ENCODE data around the gene RBMXL2. TPM values are rescaled to one million over a fixed set of nuclear protein-coding genes. Genes with fewer than 3 reads are reported as not detected.

RBMXL2 gene
- polyA plus RNA-seq, 1 of the 3 experiments (the other 2 are of a cell fraction): not detected

GRCh38 chr11:7046474-7047175 is 42.2 kb upstream of the RBMXL2 start:
- H3F3A ChIP-seq (replicated peaks; ENCODE audit: insufficient read depth): no peaks in the 10 kb centered on the region
- H3K27me3 ChIP-seq (ENCODE audit: insufficient read depth): no peaks in the 10 kb centered on the region; the same call in 1 of the 2 replicates
- no peak for TF ChIP-seq MAX (IDR thresholded peaks at IDR 0.05; ENCODE audit: low read depth)
- ChIA-PET CTCF (interaction anchor here (0.5 to 1.2 kb wide), 2 partner anchors 22 to 84 kb away, joined by 3 read pairs; no protein-coding TSS in a partner anchor), POLR2A (no interaction called here)
- H3K36me3 ChIP-seq (replicated peaks in 1 of 2; ENCODE audit: control insufficient read depth in 1 of 2, insufficient read depth in 2 of 2, low read length in 1 of 2): no peaks in the 10 kb centered on the region
- no peaks in the 10 kb centered on the region for H4K20me1 ChIP-seq (ENCODE audit: insufficient read depth)
- H3K27ac ChIP-seq (ENCODE audit: low read depth in 2 of 2, low read length in 1 of 2): no peak overlapping the region
- H3K4me1 ChIP-seq (ENCODE audit: control insufficient read depth in 1 of 2, insufficient read depth in 2 of 2, low read depth in 1 of 2, low read length in 1 of 2): no peaks in the 10 kb centered on the region
- H3K9ac ChIP-seq: no peak overlapping the region
- H3K4me3 ChIP-seq (ENCODE audit: low read depth in 2 of 2, low read length in 1 of 2): no peak overlapping the region
- no peak overlapping the region for H3K4me2 ChIP-seq
- no peaks in the 10 kb centered on the region for H3K9me3 ChIP-seq
- no peak overlapping the region for H2AFZ ChIP-seq (ENCODE audit: low read depth)
- H3K9me2 ChIP-seq: no peaks in the 10 kb centered on the region
- DNase-seq: no peak
- H3K79me2 ChIP-seq (ENCODE audit: insufficient read depth): no peaks in the 10 kb centered on the region
- WGBS (ENCODE audit: low lambda C conversion rate): 12% methylated on average over 3 of the region's 3 CpGs

- 28% methylated on average over 1 of the region's 1 CpG for WGBS (ENCODE audit: low lambda C conversion rate)
- CTCF ChIA-PET: interaction anchor here (0.9 kb wide), 1 partner anchor 238 kb away, joined by 4 read pairs; no protein-coding TSS in a partner anchor
- no peaks in the 10 kb centered on the region for H3K9me3 ChIP-seq
Measured at GRCh38 chr11:7050191-7050590, 38.6 kb upstream of the RBMXL2 start.

GRCh38 chr11:7056828-7057513 is 31.8 kb upstream of the RBMXL2 start:
- H3K9me2 ChIP-seq: no peaks in the 10 kb centered on the region
- no peaks in the 10 kb centered on the region for H3K27me3 ChIP-seq (ENCODE audit: insufficient read depth)
- no peak overlapping the region for H3K4me2 ChIP-seq
- H3K79me2 ChIP-seq (ENCODE audit: insufficient read depth): no peaks in the 10 kb centered on the region
- no peaks in the 10 kb centered on the region for H4K20me1 ChIP-seq (ENCODE audit: insufficient read depth)
- no peaks in the 10 kb centered on the region for H3K9me3 ChIP-seq
- H3K4me1 ChIP-seq (ENCODE audit: control insufficient read depth in 1 of 2, insufficient read depth in 2 of 2, low read depth in 1 of 2, low read length in 1 of 2): no peaks in the 10 kb centered on the region
- WGBS (ENCODE audit: low lambda C conversion rate): 25% methylated on average over 6 of the region's 6 CpGs
- H3F3A ChIP-seq (replicated peaks; ENCODE audit: insufficient read depth): no peaks in the 10 kb centered on the region
- CTCF ChIA-PET: no interaction called here
- H3K27ac ChIP-seq (ENCODE audit: low read depth in 2 of 2, low read length in 1 of 2): no peak overlapping the region
- no peak overlapping the region for H2AFZ ChIP-seq (ENCODE audit: low read depth)
- POLR2A ChIA-PET: no interaction called here
- H3K9ac ChIP-seq: no peak overlapping the region
- H3K36me3 ChIP-seq (replicated peaks in 1 of 2; ENCODE audit: control insufficient read depth in 1 of 2, insufficient read depth in 2 of 2, low read length in 1 of 2): no peaks in the 10 kb centered on the region
- no peak overlapping the region for H3K4me3 ChIP-seq (ENCODE audit: low read depth in 2 of 2, low read length in 1 of 2)
- DNase-seq: no peak
- TF ChIP-seq MEF2A (IDR thresholded peaks at IDR 0.05; ENCODE audit: borderline replicate concordance, low read depth) (no peak), SMC3 (IDR thresholded peaks at IDR 0.05; ENCODE audit: low read depth, low read length) (no peak), CHD2 (IDR thresholded peaks at IDR 0.05; ENCODE audit: low read length, partially characterized antibody) (no peak), TAF1 (IDR thresholded peaks at IDR 0.05; ENCODE audit: borderline replicate concordance, low read depth, low read length) (no peak), USF1 (IDR thresholded peaks at IDR 0.05; ENCODE audit: borderline replicate concordance, low read depth) (no peak), RFX5 (IDR thresholded peaks at IDR 0.05; ENCODE audit: low read length) (no peak), PBX3 (IDR thresholded peaks at IDR 0.05) (no peak), EZH2phosphoT487 (IDR thresholded peaks at IDR 0.05; ENCODE audit: borderline replicate concordance, low read depth) (no peak), SIN3A (IDR thresholded peaks at IDR 0.05; ENCODE audit: borderline replicate concordance, low read depth, low read length) (no peak), RCOR1 (IDR thresholded peaks at IDR 0.05; ENCODE audit: low read length) (no peak), EP300 (IDR thresholded peaks at IDR 0.05; ENCODE audit: borderline replicate concordance in 1 of 2, low read depth in 1 of 2, low read length in 1 of 2) (no peak), GATA2 (CRISPR knock-in tag; IDR thresholded peaks at IDR 0.05) (no peak), NFIC (IDR thresholded peaks at IDR 0.05; ENCODE audit: borderline replicate concordance) (no peak)

More at GRCh38 chr11:7050191-7050590, 38.6 kb upstream of the RBMXL2 start:
- Histone ChIP-seq H4K20me1 (ENCODE audit: insufficient read depth) (no peaks in the 10 kb centered on the region), H3K27me3 (ENCODE audit: insufficient read depth) (no peaks in the 10 kb centered on the region; the same call in 1 of the 2 replicates), H3K4me1 (ENCODE audit: control insufficient read depth in 1 of 2, insufficient read depth in 2 of 2, low read depth in 1 of 2, low read length in 1 of 2) (no peaks in the 10 kb centered on the region), H2AFZ (ENCODE audit: low read depth) (no peak overlapping the region), H3K4me3 (ENCODE audit: low read depth in 2 of 2, low read length in 1 of 2) (no peak overlapping the region), H3F3A (replicated peaks; ENCODE audit: insufficient read depth) (no peaks in the 10 kb centered on the region), H3K9ac (no peak overlapping the region), H3K79me2 (ENCODE audit: insufficient read depth) (no peaks in the 10 kb centered on the region), H3K36me3 (replicated peaks in 1 of 2; ENCODE audit: control insufficient read depth in 1 of 2, insufficient read depth in 2 of 2, low read length in 1 of 2) (no peaks in the 10 kb centered on the region), H3K27ac (ENCODE audit: low read depth in 2 of 2, low read length in 1 of 2) (no peak overlapping the region), H3K4me2 (no peak overlapping the region), H3K9me2 (no peaks in the 10 kb centered on the region)
- TF ChIP-seq NFIC (IDR thresholded peaks at IDR 0.05; ENCODE audit: borderline replicate concordance): no peak
- no peak for TF ChIP-seq SIN3A (IDR thresholded peaks at IDR 0.05; ENCODE audit: borderline replicate concordance, low read depth, low read length)
- TF ChIP-seq TEAD4 (IDR thresholded peaks at IDR 0.05; ENCODE audit: borderline replicate concordance, insufficient read depth): no peak
- no peak for TF ChIP-seq USF2 (IDR thresholded peaks at IDR 0.05; ENCODE audit: borderline replicate concordance, low read depth, low read length)
- TF ChIP-seq EZH2phosphoT487 (IDR thresholded peaks at IDR 0.05; ENCODE audit: borderline replicate concordance, low read depth): no peak
- POLR2A ChIA-PET: no interaction called here
- DNase-seq: no peak

All from SK-N-SH (cell line).